ENCODE measurements around the gene MC3R. TPM values are rescaled to one million over a fixed set of nuclear protein-coding genes. Genes with fewer than 3 reads are reported as not detected.

MC3R gene
- total RNA-seq, 4 donors from 2014 or later = not detected

DNA sequence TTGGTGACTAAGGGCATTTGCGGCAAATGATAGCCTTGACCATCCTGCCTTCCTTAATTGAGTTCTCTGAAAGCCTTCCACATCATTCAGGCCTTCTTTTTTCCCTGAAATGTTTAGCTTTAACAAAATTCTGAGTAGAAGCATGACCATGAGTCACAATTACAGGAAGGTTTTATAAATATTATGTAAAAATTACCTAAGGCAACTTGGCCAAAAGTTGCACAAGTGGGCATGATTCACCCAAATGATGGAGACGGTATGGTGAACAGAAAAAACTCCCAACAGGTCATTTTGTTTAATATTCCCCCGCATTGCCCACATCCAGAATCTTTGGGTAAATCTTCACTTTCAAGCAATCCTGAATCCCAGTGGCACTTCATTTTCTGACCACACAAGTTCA is 37.0 kb downstream of the MC3R start:
- intact Hi-C loops (cut with DNase I; ENCODE audit: low total_unique reads) = no loop called here
- TF ChIP-seq CTCF (IDR thresholded peaks at IDR 0.05) (no peak), POLR2A (IDR thresholded peaks at IDR 0.05) (no peak)
- DNase-seq = no peak
- no peaks in the 10 kb centered on the region for H3K4me1 ChIP-seq
- H3K27ac ChIP-seq = no peak overlapping the region
- H3K27me3 ChIP-seq = no peaks in the 10 kb centered on the region
- H3K36me3 ChIP-seq = no peaks in the 10 kb centered on the region
- no peaks in the 10 kb centered on the region for H3K9me3 ChIP-seq
- no peak overlapping the region for H3K4me3 ChIP-seq

DNA sequence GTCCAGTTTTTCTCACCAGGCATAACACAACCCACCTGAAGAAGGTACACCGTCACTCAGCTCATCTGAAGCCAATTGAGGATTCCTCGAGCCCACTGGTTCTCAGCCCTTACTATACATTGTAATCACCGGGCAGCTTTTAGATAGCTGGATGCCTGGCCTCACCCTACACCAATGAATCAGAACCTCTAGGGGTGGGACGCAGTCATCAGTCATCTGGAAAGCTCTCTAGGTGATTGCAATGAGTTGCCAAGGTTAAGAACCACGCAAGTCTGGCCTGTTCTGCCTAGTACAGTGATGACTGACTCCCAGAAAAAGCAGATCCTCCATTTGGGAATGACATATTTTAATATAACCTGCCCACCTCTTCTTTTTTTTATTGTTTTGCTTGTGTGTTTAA is 41.1 kb downstream of the MC3R start:
- no peak overlapping the region for H3K27ac ChIP-seq
- intact Hi-C loops (cut with DNase I; ENCODE audit: low total_unique reads) = no loop called here
- H3K36me3 ChIP-seq = no peaks in the 10 kb centered on the region
- TF ChIP-seq CTCF (IDR thresholded peaks at IDR 0.05) (no peak), POLR2A (IDR thresholded peaks at IDR 0.05) (no peak)
- no peaks in the 10 kb centered on the region for H3K9me3 ChIP-seq
- DNase-seq = no peak
- no peaks in the 10 kb centered on the region for H3K27me3 ChIP-seq
- no peak overlapping the region for H3K4me3 ChIP-seq
- H3K4me1 ChIP-seq = no peaks in the 10 kb centered on the region

DNA sequence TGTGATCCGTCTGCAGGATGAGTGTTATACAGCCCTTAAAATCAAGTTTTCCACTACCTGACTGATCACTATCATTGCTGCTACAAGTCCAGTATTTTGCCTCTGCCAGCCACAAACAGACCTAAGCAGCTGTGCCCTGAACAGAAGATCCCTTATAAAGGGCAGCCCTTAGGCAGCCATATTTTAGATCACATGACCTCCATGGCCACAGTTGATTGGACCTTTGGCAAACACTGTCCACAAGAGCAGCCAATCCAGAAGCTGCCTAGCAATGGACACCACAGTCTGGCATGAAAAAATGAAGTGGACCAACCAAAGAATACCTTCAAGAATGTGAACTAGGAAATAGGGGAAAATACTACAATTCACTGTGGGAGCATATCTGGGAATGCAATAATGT is 50.8 kb downstream of the MC3R start:
- no peaks in the 10 kb centered on the region for H3K36me3 ChIP-seq
- intact Hi-C loops (cut with DNase I; ENCODE audit: low total_unique reads) = no loop called here

More for the DNA sequence above, 50.8 kb downstream of the MC3R start:
- TF ChIP-seq CTCF (IDR thresholded peaks at IDR 0.05) (no peak), POLR2A (IDR thresholded peaks at IDR 0.05) (no peak)
- DNase-seq = no peak
- Histone ChIP-seq H3K4me1 (no peaks in the 10 kb centered on the region), H3K9me3 (no peaks in the 10 kb centered on the region), H3K4me3 (no peak overlapping the region), H3K27ac (no peak overlapping the region), H3K27me3 (no peaks in the 10 kb centered on the region)

Small RNA genes lying within 50 kb of the gene (small RNA-seq; reads per million reads assigned to genes)
- not detected for gene RNA5SP487

Other genes with a start within 250 kb of the MC3R start
- 10 to 100 TPM in 1 of 4 donors, not detected in 3; 26.2 TPM for gene CBLN4, start 243.2 kb upstream of the MC3R start, total RNA-seq
- 10 to 100 TPM; 28.2 to 46.5 (median 37.4) TPM for gene FAM210B, start 110.2 kb downstream of the MC3R start, total RNA-seq
- 10 to 100 TPM in 1 of 4 donors, 1 to 10 TPM in 2, not detected in 1; 1.9 to 17.4 (median 9.7) TPM for gene AURKA, start 143.5 kb downstream of the MC3R start, total RNA-seq
- gene CSTF1, start 143.9 kb downstream of the MC3R start, total RNA-seq = 10 to 100 TPM; 20.9 to 44.0 (median 29.9) TPM
- 1 to 10 TPM in 2 of 4 donors, under 1 TPM in 2; 0.62 to 9.1 (median 3.7) TPM for gene CASS4, start 163.5 kb downstream of the MC3R start, total RNA-seq
- 10 to 100 TPM; 27.4 to 86.6 (median 69.6) TPM for gene RTF2, start 219.9 kb downstream of the MC3R start, total RNA-seq